Panc1 (cell line): ENCODE measurements around the gene KATNAL2. TPM values are rescaled to one million over a fixed set of nuclear protein-coding genes. Genes with fewer than 3 reads are reported as not detected.

Experiments used
- ATAC-seq: fragments of 200-7000 bp; cut with Tn5 transposase; 2 replicates; pipeline ENCODE4 v1.9.1; 2020; ENCODE audit warnings: mild to moderate bottlenecking, moderate library complexity
- BruUV-seq: library from RNA; stranded (reverse); fragments of 400-500 nt; replicated peaks from 2 replicates; lab custom pipeline; 2021; lab: Mats Ljungman, UMichigan
- CTCF ChIA-PET: fragments of 300-600 bp; sonication (Branson Sonifier 250); formaldehyde crosslinking; loops from one replicate; lab custom pipeline; 2022; ENCODE audit warnings: antibody characterized with exemption; lab: Charles Lee
- POLR2A ChIA-PET: fragments of 300-600 bp; sonication (Branson Sonifier 250); formaldehyde crosslinking; loops from one replicate; lab custom pipeline; 2022; ENCODE audit warnings: antibody characterized with exemption; lab: Charles Lee
- DNase-seq: peaks from one replicate; pipeline ENCODE4 v3.0.0-alpha.2; 2010; ENCODE audit warnings: low read depth, low spot score
- H3K27ac ChIP-seq: 2 replicates; pipeline ENCODE4 v1.5.1; 2011; ENCODE audit warnings: mild to moderate bottlenecking, low read length, inconsistent platforms
- H3K27me3 ChIP-seq: fragments of 200-500 bp; sonication (Bioruptor generic); 2 replicates; pipeline ENCODE4 v1.6.0; 2014; ENCODE audit warnings: low read length, inconsistent platforms; ENCODE audit not compliant: control insufficient read depth, insufficient read depth
- H3K36me3 ChIP-seq: fragments of 200-500 bp; sonication (Bioruptor generic); 2 replicates; pipeline ENCODE4 v1.5.1; 2014; ENCODE audit warnings: inconsistent platforms, mild to moderate bottlenecking, low read length, moderate library complexity; ENCODE audit not compliant: control insufficient read depth, insufficient read depth
- H3K4me1 ChIP-seq: 2 replicates; pipeline ENCODE4 v1.5.1; 2011; ENCODE audit warnings: inconsistent platforms, mild to moderate bottlenecking, low read length, moderate library complexity; ENCODE audit not compliant: control insufficient read depth, insufficient read depth
- H3K4me3 ChIP-seq, 2 experiments: 2 replicates each; pipeline ENCODE4 v1.5.1; 2011 to 2012; ENCODE audit warnings: low read depth in 2 of 2, low read length in 2 of 2, mild to moderate bottlenecking in 2 of 2, inconsistent platforms in 1 of 2, moderate library complexity in 1 of 2
- H3K9me3 ChIP-seq: fragments of 200-500 bp; sonication (Bioruptor generic); 2 replicates; pipeline ENCODE4 v1.5.1; 2014; ENCODE audit warnings: low read depth, mild to moderate bottlenecking, inconsistent platforms, low read length, moderate library complexity; ENCODE audit not compliant: control insufficient read depth, insufficient read depth
- CTCF ChIP-seq: fragments of 450-650 bp; IDR thresholded peaks from 2 replicates; pipeline ENCODE4 v1.5.1; 2017; ENCODE audit warnings: mild to moderate bottlenecking
- POLR2AphosphoS5 ChIP-seq: IDR thresholded peaks from 2 replicates; pipeline ENCODE4 v1.6.1; 2012; ENCODE audit warnings: mild to moderate bottlenecking, low read depth, low read length, moderate library complexity
- REST ChIP-seq, 2 experiments: IDR thresholded peaks; 2 replicates each; pipeline ENCODE4 v1.6.1; 2011 to 2012; ENCODE audit warnings: low read depth in 2 of 2, control low read depth in 1 of 2, low read length in 1 of 2, mild to moderate bottlenecking in 1 of 2, moderate library complexity in 1 of 2; ENCODE audit not compliant: insufficient read depth in 1 of 2
- SIN3A ChIP-seq: IDR thresholded peaks from 2 replicates; pipeline ENCODE4 v1.6.1; 2012; ENCODE audit warnings: low read depth, mild to moderate bottlenecking, low read length, moderate library complexity, borderline replicate concordance; ENCODE audit not compliant: insufficient read depth
- TCF7L2 ChIP-seq: IDR thresholded peaks from 2 replicates; pipeline ENCODE4 v1.6.1; 2011; ENCODE audit warnings: mild to moderate bottlenecking, low read depth, low read length, inconsistent platforms
- in situ Hi-C: cut with HindIII; loops from 2 replicates; pipeline ENCODE4 v1.10.0; 2016; ENCODE audit warnings: low sequenced_read_pairs, low pct_unique_long_range_greater_than_20kb
- intact Hi-C: fragments of 100-400 bp; cut with micrococcal nuclease; formaldehyde crosslinking; loops from one replicate; pipeline ENCODE4 v1.10.0; 2022; ENCODE audit not compliant: unreplicated experiment
- total RNA-seq: library from RNA; stranded (reverse); gene quantifications from one replicate; pipeline ENCODE4 v1.2.1, GENCODE V29; 2021; ENCODE audit not compliant: unreplicated experiment

The KATNAL2 gene
- total RNA-seq, 1 experiment from 2014 or later: 2.6 TPM

- no peak for DNase-seq
- H3K27me3 ChIP-seq: no peaks in the 10 kb centered on the region
- H3K4me1 ChIP-seq: no peaks in the 10 kb centered on the region
- TF ChIP-seq REST (IDR thresholded peaks at IDR 0.05; ENCODE audit: insufficient read depth in 1 of 2, low read depth in 2 of 2, low read length in 1 of 2) (no peak), POLR2AphosphoS5 (no peak), TCF7L2 (no peak), SIN3A (no peak), CTCF (no peak)
- no peak overlapping the region for H3K27ac ChIP-seq
- BruUV-seq: no TSS peak
- intact Hi-C loops (no loop called here), in situ Hi-C loops (no loop called here)
- H3K9me3 ChIP-seq: no peaks in the 10 kb centered on the region
- POLR2A ChIA-PET: no interaction called here
- CTCF ChIA-PET: no interaction called here
- no peak for ATAC-seq
- no peak overlapping the region for H3K4me3 ChIP-seq
- H3K36me3 ChIP-seq: no peaks in the 10 kb centered on the region
Measured at GRCh38 chr18:47063096-47063495, 145.7 kb downstream of the KATNAL2 start.

- H3K27me3 ChIP-seq: no peaks in the 10 kb centered on the region
- ATAC-seq (no peak), DNase-seq (no peak)
- H3K27ac ChIP-seq: no peak overlapping the region
- TF ChIP-seq SIN3A (no peak), POLR2AphosphoS5 (no peak)
- H3K4me3 ChIP-seq: no peak overlapping the region
- H3K36me3 ChIP-seq: no peaks in the 10 kb centered on the region
- CTCF ChIA-PET: interaction anchor here (0.6 kb wide), 1 partner anchor 150 kb away, joined by 4 read pairs; no protein-coding TSS in a partner anchor
- intact Hi-C loops (no loop called here), in situ Hi-C loops (no loop called here)
- BruUV-seq: no TSS peak
- POLR2A ChIA-PET: no interaction called here
- H3K4me1 ChIP-seq: no peaks in the 10 kb centered on the region
- no peaks in the 10 kb centered on the region for H3K9me3 ChIP-seq
Measured at GRCh38 chr18:47067648-47068047, 150.2 kb downstream of the KATNAL2 start.

GRCh38 chr18:47075098-47075883, 157.9 kb downstream of the KATNAL2 start:
- no peak for DNase-seq

More at GRCh38 chr18:47075098-47075883, 157.9 kb downstream of the KATNAL2 start:
- Histone ChIP-seq H3K9me3 (no peaks in the 10 kb centered on the region), H3K27me3 (no peaks in the 10 kb centered on the region), H3K4me3 (no peak overlapping the region), H3K36me3 (no peaks in the 10 kb centered on the region), H3K27ac (no peak overlapping the region), H3K4me1 (no peaks in the 10 kb centered on the region)
- no peak for ATAC-seq
- in situ Hi-C loops: no loop called here
- TF ChIP-seq REST (IDR thresholded peaks at IDR 0.05; ENCODE audit: insufficient read depth in 1 of 2, low read depth in 2 of 2, low read length in 1 of 2) (no peak), POLR2AphosphoS5 (no peak), SIN3A (no peak), TCF7L2 (no peak), CTCF (no peak)
- CTCF ChIA-PET: no interaction called here
- intact Hi-C loops: no loop called here
- POLR2A ChIA-PET: no interaction called here
- BruUV-seq: no TSS peak
